Measurements from ENCODE around the gene IL15. TPM values are rescaled to one million over a fixed set of nuclear protein-coding genes. Genes with fewer than 3 reads are reported as not detected.

The IL15 gene
- total and polyA plus RNA-seq, 2 of the 4 experiments (the other 2 are of a cell fraction): 5.0 to 5.2 TPM

DNA sequence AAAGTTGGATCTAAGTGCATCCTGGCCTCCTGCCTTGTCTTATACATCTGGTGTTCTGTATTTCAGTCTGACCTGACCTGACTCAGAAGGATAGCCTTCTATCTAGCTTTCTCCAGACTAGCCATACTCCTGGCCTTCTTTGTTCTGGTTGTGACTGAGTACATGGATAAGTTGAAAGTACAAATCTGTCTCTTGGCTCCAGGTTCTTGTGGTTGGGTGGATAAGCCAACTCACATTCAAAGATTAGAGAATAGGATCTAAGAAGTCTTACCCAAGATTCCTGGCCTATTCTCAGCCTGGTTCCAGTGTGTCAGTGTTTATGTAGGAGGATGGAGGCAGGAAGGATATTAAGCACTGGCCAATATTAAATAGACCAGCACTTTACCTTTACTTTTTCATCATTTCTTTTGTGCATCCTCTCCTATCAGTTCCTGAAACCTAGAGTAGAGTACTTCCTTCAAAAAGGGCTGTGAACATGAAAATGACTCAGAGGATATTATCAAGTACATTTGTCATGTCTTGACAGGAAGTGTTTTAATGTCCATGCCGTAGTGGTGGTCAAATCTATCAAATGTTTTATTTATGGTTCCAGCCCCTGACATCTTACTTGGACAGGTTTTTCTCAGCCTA lies 123.5 kb downstream of the IL15 start:
- Histone ChIP-seq H3K36me3 (ENCODE audit: control insufficient read depth, insufficient read depth, low read length) (no peaks in the 10 kb centered on the region), H4K5ac (ENCODE audit: low read depth, low read length) (no peak overlapping the region), H3K9me3 (ENCODE audit: control insufficient read depth, insufficient read depth, low read length) (no peaks in the 10 kb centered on the region), H2AFZ (replicated peaks; ENCODE audit: low read length, poor library complexity) (no peak overlapping the region), H3K4me1 (ENCODE audit: control insufficient read depth, insufficient read depth, low read length) (no peaks in the 10 kb centered on the region), H4K8ac (ENCODE audit: low read depth in 2 of 2, low read length in 2 of 2) (no peak overlapping the region), H2BK120ac (ENCODE audit: low read depth, low read length) (no peak overlapping the region), H2AK5ac (ENCODE audit: low read depth, low read length) (no peak overlapping the region), H3K23ac (ENCODE audit: low read depth, low read length) (no peak overlapping the region), H3K27me3 (ENCODE audit: control insufficient read depth, insufficient read depth, low read length) (no peaks in the 10 kb centered on the region), H4K91ac (ENCODE audit: insufficient read depth, low read depth, low read length) (no peak overlapping the region), H3K79me1 (ENCODE audit: low read depth in 1 of 2, low read length in 2 of 2) (no peaks in the 10 kb centered on the region), H2BK20ac (ENCODE audit: low read depth, low read length) (no peak overlapping the region), H3K4me2 (ENCODE audit: low read depth, low read length) (no peak overlapping the region), H3K9ac (ENCODE audit: low read depth, low read length) (no peak overlapping the region), H4K20me1 (ENCODE audit: insufficient read depth, low read length) (no peaks in the 10 kb centered on the region), H2BK5ac (ENCODE audit: low read depth, low read length, poor library complexity, severe bottlenecking) (no peak overlapping the region), H2AK9ac (replicated peaks; ENCODE audit: low read depth, low read length, poor library complexity) (no peak overlapping the region), H3K9me1 (ENCODE audit: insufficient read depth, low read length) (no peaks in the 10 kb centered on the region), H3K4ac (ENCODE audit: low read depth, low read length) (no peak overlapping the region), H3K14ac (replicated peaks; ENCODE audit: low read depth, low read length) (no peak overlapping the region), H3K4me3 (ENCODE audit: insufficient read depth, low read depth, low read length) (no peak overlapping the region), H3K27ac (ENCODE audit: insufficient read depth, low read length) (no peak overlapping the region), H2BK15ac (ENCODE audit: low read depth, low read length) (no peak overlapping the region), H3K56ac (ENCODE audit: extremely low read depth, insufficient read depth, low read length) (no peak overlapping the region), H3K18ac (ENCODE audit: low read depth, low read length) (no peak overlapping the region; the same call in 1 of the 2 replicates)
- ChIA-PET POLR2A (ENCODE audit: unreplicated experiment) (interaction anchor here (0.6 kb wide), 1 partner anchor 308 kb away, joined by 4 read pairs; no protein-coding TSS in a partner anchor), CTCF (no interaction called here)
- DNase-seq (peak; percentile 24), ATAC-seq (ENCODE audit: low read depth) (no peak)
- BruUV-seq (replicated peaks): no TSS peak
- no CpG with 5 or more reads among the region's 1 CpG for WGBS, 2 experiments (ENCODE audit: extremely low coverage in 2 of 2, insufficient read length in 1 of 2)
- intact Hi-C loops (cut with micrococcal nuclease) (no loop called here), dilution Hi-C loops (cut with HindIII; ENCODE audit: low sequenced_read_pairs, unreplicated experiment) (no loop called here), in situ Hi-C loops (cut with MboI; ENCODE audit: low sequenced_read_pairs) (no loop called here)
- no peak for TF ChIP-seq MAFK (IDR thresholded peaks at IDR 0.05; ENCODE audit: low read depth, low read length)
- TF ChIP-seq NFE2L2 (IDR thresholded peaks at IDR 0.05; ENCODE audit: low read depth, low read length): no peak
- no peak for TF ChIP-seq POLR2A (IDR thresholded peaks at IDR 0.05; ENCODE audit: low read depth, low read length)
- no peak for TF ChIP-seq SMC3 (IDR thresholded peaks at IDR 0.05; ENCODE audit: low read depth, low read length)
- TF ChIP-seq FOS (IDR thresholded peaks at IDR 0.05; ENCODE audit: low read depth, low read length): no peak
- no peak for TF ChIP-seq RCOR1 (IDR thresholded peaks at IDR 0.05; ENCODE audit: insufficient replicate concordance, low read length)
- TF ChIP-seq, protein P1, sequence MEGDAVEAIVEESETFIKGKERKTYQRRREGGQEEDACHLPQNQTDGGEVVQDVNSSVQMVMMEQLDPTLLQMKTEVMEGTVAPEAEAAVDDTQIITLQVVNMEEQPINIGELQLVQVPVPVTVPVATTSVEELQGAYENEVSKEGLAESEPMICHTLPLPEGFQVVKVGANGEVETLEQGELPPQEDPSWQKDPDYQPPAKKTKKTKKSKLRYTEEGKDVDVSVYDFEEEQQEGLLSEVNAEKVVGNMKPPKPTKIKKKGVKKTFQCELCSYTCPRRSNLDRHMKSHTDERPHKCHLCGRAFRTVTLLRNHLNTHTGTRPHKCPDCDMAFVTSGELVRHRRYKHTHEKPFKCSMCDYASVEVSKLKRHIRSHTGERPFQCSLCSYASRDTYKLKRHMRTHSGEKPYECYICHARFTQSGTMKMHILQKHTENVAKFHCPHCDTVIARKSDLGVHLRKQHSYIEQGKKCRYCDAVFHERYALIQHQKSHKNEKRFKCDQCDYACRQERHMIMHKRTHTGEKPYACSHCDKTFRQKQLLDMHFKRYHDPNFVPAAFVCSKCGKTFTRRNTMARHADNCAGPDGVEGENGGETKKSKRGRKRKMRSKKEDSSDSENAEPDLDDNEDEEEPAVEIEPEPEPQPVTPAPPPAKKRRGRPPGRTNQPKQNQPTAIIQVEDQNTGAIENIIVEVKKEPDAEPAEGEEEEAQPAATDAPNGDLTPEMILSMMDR (conservative IDR thresholded peaks at IDR 0.05; ENCODE audit: low read depth, low read length): no peak
- no peak for TF ChIP-seq MAZ (IDR thresholded peaks at IDR 0.05; ENCODE audit: borderline replicate concordance, low read depth, low read length)
- TF ChIP-seq BHLHE40 (IDR thresholded peaks at IDR 0.05; ENCODE audit: low read depth, low read length): no peak
- TF ChIP-seq CHD1 (IDR thresholded peaks at IDR 0.05; ENCODE audit: low read depth, low read length): no peak
- no peak for TF ChIP-seq MXI1 (IDR thresholded peaks at IDR 0.05; ENCODE audit: borderline replicate concordance, low read depth, low read length)
- TF ChIP-seq RAD21 (IDR thresholded peaks at IDR 0.05; ENCODE audit: low read length): no peak
- TF ChIP-seq, protein P2, sequence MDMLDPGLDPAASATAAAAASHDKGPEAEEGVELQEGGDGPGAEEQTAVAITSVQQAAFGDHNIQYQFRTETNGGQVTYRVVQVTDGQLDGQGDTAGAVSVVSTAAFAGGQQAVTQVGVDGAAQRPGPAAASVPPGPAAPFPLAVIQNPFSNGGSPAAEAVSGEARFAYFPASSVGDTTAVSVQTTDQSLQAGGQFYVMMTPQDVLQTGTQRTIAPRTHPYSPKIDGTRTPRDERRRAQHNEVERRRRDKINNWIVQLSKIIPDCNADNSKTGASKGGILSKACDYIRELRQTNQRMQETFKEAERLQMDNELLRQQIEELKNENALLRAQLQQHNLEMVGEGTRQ (IDR thresholded peaks at IDR 0.05; ENCODE audit: low read depth, low read length): no peak
- TF ChIP-seq, protein P3, sequence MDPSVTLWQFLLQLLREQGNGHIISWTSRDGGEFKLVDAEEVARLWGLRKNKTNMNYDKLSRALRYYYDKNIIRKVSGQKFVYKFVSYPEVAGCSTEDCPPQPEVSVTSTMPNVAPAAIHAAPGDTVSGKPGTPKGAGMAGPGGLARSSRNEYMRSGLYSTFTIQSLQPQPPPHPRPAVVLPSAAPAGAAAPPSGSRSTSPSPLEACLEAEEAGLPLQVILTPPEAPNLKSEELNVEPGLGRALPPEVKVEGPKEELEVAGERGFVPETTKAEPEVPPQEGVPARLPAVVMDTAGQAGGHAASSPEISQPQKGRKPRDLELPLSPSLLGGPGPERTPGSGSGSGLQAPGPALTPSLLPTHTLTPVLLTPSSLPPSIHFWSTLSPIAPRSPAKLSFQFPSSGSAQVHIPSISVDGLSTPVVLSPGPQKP (IDR thresholded peaks at IDR 0.05; ENCODE audit: borderline replicate concordance, low read depth, low read length): no peak
- TF ChIP-seq CEBPB (IDR thresholded peaks at IDR 0.05; ENCODE audit: low read depth, low read length): no peak
- TF ChIP-seq RFX5 (IDR thresholded peaks at IDR 0.05; ENCODE audit: low read depth, low read length): no peak

Measured in IMR-90 (cell line).